GM19240 (cell line): Measurements from ENCODE around the gene S100PBP.

Experiments
- DNase-seq: peaks from one replicate; pipeline ENCODE4 v3.0.0; 2011; ENCODE audit warnings: low spot score; ENCODE audit not compliant: insufficient read length

Gene S100PBP

DNA sequence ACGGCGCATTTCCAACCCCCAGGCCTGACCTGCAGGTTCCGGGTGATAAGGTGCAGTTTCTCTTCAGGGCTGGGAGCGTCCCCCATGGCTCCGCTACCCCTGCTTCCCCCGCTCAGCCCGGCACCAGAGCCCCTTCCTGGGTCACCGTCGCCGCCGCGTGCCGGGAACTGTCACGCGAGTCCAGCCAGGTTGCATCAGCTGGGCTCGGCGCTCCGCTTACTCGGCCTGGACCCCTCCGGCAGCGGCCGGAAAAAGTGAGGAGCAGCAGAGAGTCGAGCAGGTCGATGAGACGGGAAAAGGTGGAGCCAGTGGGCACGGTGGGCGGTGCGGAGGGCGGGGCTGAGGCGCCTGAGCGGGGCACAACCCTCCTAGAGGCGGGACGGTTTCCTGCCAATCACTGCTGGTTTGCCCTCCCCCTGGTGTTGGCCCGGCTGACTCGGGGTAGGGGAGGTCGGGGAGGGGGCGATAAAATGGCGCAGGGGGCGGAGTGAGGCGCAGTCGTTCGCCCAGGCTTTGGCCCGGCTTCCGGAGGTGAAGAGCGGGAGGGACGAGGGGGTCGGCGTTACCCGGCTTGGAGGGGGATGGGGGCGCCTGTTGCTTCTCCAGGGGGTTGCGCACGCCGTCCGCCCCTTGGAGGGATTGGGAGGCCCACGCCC is at the start of gene S100PBP, which contains the start of gene YARS1:
S100PBP (plus strand) TSS at position 495 of the 656 bp plus-strand sequence. CDS start 8,447 bp downstream, outside the sequence.
YARS1 (minus strand) TSS at position 200 of the 656 bp plus-strand sequence; CDS start at position 86, 114 bp downstream.
- peak; percentile 78 for DNase-seq

DNA sequence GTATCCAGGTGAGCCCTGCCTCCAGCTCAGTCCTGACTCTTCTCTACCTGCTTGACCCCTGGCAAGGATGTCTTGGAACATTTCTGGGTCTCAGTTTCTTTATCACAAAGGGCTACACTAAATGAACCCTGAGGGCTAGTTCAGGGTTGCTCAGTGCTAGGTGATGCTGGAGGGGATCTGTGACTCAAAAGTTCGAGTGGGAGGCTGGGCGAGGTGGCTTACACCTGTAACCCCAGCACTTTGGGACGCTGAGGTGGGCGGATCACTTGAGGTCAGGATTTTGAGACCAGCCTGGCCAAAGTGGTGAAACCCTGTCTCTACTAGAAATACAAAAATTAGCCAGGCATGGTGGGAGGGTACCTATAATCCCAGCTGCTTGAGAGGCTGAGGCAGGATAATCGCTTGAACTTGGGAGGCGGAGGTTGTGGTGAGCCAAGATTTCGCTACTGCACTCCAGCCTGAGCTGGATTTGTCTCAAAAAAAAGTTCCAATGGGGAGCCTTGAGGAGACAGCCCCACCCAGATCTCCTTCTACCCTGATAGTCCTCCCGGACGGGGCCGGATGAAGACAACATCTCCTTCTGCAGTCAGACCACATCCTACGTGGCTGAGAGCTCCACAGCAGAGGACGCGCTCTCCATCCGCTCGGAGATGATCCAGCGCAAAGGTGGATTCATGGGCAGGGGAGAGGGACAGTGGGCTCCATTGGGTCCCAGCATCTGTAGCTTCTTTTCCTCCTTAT is 49.2 kb upstream of the S100PBP start:
- DNase-seq: no peak

DNA sequence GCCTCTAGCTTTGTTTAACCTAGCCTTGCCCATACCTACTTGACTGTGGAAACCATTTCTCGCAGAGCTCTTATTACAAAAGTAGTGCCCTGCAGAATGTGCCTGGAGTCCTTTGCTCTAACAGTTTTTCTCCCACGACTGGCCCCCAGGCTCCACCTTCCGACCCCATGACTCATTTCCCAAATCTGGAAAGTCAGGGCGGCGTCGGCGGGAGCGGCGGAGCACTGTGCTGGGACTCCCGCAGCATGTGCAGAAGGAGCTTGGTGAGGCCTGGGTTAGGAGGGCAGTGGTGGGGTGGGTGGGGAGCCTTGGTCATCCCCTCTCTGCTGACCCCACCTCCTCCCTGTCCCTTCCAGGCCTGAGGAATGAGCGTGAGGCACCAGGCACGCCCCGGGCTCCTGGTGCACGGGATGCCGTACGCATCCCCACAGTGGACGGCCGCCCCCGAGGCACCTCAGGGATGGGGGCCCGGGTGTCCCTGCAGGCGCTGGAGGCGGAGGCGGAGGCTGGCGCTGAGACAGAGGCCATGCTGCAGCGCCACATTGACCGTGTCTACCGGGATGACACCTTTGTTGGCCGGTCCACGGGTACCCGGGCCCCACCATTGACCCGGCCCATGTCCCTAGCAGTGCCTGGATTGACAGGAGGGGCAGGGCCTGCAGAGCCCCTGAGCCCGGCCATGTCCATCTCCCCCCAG is 47.8 kb upstream of the S100PBP start:
- no peak for DNase-seq

DNA sequence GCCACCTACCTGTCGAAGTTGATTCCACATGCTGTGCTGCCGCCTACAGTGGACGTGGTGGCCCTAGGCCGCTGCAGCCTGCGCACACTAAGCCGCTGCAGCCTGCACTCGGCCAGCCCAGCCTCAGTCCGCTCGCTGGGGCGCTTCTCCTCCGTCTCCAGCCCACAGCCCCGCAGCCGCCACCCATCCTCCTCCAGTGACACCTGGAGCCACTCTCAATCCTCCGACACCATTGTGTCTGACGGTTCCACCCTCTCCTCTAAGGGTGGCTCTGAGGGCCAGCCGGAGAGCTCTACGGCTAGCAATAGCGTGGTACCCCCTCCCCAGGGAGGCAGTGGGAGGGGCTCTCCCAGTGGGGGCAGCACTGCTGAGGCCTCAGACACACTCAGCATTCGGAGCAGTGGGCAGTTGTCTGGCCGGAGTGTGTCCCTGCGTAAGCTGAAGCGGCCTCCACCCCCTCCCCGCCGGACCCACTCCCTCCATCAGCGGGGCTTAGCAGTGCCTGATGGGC is 47.2 kb upstream of the S100PBP start:
- DNase-seq: no peak

DNA sequence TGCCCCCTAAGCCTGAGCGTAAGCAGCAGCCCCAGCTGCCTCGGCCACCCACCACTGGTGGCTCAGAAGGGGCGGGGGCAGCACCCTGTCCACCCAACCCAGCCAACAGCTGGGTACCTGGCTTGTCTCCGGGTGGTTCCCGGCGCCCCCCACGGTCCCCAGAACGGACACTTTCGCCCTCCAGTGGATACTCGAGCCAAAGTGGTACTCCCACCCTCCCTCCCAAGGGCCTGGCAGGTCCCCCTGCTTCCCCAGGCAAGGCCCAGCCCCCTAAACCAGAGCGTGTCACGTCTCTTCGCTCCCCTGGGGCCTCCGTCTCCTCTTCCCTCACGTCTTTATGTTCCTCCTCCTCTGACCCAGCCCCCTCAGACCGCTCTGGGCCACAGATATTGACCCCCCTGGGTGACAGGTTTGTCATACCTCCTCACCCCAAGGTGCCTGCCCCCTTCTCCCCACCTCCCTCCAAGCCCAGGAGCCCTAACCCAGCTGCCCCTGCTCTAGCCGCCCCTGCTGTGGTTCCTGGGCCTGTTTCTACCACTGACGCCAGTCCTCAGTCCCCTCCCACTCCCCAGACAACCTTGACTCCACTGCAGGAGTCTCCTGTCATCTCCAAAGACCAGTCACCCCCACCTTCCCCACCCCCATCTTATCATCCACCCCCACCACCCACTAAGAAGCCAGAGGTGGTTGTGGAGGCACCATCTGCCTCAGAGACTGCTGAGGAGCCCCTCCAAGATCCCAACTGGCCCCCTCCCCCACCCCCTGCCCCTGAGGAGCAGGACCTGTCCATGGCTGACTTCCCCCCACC is 46.5 kb upstream of the S100PBP start:
- DNase-seq: no peak

DNA sequence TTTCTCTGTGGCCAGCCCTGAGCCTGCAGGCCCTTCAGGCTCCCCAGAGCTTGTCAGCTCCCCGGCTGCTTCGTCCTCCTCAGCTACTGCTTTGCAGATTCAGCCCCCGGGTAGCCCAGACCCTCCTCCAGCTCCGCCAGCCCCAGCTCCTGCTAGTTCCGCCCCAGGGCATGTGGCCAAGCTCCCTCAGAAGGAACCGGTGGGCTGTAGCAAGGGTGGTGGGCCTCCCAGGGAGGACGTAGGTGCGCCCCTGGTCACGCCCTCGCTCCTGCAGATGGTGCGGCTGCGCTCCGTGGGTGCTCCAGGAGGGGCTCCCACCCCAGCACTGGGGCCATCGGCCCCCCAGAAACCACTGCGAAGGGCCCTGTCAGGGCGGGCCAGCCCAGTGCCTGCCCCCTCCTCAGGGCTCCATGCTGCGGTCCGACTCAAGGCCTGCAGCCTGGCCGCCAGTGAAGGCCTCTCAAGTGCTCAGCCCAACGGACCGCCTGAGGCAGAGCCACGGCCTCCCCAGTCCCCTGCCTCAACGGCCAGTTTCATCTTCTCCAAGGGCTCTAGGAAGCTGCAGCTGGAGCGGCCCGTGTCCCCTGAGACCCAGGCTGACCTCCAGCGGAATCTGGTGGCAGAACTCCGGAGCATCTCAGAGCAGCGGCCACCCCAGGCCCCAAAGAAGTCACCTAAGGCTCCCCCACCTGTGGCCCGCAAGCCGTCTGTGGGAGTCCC is 45.7 kb upstream of the S100PBP start:
- no peak for DNase-seq

DNA sequence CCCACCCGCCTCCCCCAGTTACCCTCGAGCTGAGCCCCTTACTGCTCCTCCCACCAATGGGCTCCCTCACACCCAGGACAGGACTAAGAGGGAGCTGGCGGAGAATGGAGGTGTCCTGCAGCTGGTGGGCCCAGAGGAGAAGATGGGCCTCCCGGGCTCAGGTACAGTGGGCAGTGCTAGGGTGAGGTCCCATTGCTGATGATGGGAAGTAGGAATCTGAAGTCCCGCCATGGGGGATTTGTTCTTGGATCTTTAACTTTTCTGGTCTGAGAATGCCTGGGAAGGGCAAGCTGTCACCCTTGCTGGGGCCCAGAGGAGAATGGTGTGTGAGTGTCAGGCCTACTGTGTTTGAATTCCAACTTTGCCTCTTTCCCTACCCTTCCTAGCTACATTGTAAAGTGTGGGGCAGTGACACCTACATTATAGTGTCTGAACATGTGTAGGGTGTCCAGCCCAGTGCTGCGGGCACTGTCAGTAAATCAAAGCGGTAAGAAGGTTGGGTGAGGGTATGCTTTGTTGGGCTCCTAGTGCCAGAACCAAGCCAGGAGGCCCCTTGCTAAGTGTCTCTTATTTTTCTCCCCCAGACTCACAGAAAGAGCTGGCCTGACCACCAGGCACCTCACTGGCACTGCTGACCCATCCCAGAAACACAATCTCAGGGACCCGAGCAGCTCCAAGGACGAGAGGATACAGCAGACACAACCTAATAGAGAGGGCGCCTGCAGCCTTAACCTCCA is 45.0 kb upstream of the S100PBP start:
- no peak for DNase-seq

DNA sequence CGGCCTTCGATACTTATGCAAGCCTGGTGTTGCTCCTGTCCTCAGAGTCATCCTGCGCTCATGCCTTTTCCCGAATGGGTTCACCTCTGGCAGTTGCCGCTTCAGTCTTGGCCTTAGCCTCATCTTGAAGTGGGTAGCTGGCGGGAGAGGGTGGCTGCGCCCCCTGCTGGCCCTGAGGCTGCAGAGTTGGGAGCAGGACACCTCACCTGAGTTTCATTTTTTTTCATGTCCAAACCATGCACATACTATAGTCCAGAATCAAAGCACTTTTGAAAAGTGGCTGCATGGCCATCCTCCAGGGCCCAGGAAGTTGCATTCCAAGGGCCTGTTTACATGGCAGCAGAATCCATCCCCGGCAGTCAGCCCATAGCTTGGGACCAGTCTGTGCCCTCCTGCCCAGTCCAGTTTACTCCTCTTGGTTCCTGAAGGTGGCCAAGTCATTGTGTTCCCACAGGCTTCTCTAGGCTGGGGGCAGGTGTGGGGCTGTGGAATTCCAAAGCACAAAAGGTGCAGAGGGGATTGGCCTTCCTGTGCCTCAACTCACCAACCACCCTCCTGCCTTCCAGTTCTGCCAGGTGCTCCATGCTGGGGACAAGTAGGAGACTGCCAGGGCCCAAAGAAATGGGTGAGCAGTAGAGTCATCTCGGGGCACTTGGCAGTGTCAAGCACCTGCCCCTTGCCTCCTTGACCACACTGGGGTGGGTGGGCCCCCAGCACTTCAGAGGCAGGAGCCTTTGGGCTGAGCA is 44.3 kb upstream of the S100PBP start:
- DNase-seq: peak; percentile 89

DNA sequence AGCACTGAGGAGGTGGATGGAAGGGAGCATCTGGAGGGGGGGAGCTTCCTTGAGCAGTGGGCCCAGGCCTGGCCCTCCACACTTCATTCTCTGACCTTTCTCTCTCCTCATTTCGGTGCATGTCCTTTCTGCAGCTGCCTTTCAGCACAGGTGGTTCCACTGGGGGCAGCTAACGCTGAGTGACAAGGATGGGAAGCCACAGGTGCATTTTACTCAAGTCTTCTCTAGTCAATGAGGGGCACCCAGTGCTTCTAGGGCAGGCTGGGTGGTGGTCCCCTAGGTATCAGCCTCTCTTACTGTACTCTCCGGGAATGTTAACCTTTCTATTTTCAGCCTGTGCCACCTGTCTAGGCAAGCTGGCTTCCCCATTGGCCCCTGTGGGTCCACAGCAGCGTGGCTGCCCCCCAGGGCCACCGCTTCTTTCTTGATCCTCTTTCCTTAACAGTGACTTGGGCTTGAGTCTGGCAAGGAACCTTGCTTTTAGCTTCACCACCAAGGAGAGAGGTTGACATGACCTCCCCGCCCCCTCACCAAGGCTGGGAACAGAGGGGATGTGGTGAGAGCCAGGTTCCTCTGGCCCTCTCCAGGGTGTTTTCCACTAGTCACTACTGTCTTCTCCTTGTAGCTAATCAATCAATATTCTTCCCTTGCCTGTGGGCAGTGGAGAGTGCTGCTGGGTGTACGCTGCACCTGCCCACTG is 43.5 kb upstream of the S100PBP start:
- no peak for DNase-seq

DNA sequence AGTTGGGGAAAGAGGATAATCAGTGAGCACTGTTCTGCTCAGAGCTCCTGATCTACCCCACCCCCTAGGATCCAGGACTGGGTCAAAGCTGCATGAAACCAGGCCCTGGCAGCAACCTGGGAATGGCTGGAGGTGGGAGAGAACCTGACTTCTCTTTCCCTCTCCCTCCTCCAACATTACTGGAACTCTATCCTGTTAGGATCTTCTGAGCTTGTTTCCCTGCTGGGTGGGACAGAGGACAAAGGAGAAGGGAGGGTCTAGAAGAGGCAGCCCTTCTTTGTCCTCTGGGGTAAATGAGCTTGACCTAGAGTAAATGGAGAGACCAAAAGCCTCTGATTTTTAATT is 43.0 kb upstream of the S100PBP start:
- no peak for DNase-seq

DNA sequence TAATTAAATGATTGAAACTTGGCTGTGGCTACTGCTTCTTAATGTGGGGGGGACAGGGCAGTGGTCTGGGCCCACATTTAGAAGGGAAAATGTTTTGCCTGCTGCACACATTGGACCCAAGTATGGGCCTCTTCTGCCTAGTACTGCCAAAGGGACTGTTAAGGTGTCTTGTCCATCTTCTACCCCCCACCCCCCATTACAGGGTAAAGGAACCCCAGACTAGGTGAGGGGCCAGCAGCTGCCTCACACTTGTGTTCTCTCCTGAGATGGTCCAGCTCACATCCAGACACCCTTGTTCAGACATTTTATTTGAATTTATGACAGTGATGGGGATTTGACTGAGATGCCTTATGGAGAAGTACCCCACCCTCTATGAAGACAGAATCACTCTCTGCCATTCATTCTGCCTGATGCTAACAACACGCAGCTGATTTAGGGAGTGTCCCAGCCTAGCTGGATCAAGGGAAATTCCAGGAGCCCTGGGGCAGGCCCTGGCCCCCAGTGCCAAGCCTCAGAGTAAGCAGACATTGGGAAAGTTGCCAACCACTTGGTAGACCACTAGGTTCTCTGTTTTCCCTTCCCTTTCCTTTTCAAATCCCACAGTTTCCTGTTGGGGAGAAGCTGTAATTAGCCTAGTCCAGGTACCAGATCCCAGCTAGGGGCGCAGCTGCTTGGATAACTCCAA is 42.4 kb upstream of the S100PBP start:
- no peak for DNase-seq

DNA sequence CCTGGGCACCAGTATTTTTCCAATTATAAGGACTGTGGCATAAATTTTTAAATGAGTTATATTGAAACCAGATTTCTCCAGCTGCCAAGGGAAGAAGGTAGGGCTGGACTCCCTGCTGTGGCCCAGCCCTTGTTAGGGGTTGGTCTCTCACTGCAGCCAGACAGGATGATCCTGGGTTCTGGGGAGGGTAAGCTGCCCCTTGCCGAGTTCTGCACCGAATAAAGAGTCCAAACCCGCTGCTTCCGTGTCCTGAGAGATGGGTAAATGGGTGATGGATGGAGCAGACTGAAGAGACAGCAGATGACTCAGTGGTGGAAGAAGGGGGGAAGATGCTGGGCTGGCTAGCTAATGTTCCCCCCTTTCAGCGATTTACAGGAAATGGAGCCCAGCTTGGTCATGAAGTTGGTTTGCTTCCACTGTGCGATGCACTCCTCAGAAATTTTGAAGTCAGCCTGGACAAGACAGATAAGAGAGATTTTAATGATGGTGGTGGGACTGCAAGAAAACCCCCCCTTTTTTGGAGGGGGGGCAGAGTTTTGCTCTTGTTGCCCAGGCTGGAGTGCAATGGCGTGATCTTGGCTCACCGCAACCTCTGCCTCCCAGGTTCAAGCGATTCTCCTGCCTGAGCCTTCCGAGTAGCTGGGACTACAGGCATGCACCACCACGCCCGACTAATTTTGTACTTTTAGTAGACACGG is 41.7 kb upstream of the S100PBP start:
- DNase-seq: no peak

DNA sequence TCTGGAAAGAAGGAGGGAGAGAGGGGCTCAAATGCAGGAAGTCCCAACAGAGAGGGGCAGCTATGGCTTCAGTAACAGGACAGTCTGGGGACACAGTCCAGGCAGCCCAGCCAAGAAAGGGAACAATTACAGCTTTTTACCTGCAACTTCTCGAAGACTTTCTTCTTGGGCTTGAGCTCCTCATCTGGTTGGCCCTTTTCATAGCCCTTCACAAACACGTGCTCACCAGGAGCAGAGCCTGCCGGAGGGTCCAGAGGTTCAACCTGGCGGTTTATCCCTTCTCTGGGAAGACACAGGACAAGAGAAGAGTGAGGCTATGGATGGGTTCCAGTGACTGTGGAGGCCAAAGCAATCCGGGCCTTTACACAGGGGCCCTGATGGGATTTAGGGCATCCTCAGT is 38.2 kb upstream of the S100PBP start:
- no peak for DNase-seq

DNA sequence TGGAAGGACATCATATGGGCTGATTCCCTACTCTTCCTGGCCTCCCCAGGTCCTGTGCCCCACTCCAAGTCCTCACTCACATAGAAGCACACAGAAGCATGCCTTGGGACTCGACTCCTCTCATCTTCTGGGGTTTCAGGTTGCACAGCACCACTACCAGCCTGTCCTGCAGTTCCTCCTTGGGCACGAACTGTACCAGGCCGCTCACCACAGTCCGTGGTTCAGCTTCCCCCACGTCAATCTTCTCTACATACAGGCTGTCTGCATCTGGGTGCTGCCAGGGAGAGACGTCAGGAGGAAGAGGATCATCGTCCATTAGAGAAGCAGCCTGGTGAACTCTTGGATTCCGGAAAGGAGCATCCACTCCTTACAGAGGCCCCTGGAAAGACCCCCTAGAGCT is 37.4 kb upstream of the S100PBP start:
- DNase-seq: no peak

DNA sequence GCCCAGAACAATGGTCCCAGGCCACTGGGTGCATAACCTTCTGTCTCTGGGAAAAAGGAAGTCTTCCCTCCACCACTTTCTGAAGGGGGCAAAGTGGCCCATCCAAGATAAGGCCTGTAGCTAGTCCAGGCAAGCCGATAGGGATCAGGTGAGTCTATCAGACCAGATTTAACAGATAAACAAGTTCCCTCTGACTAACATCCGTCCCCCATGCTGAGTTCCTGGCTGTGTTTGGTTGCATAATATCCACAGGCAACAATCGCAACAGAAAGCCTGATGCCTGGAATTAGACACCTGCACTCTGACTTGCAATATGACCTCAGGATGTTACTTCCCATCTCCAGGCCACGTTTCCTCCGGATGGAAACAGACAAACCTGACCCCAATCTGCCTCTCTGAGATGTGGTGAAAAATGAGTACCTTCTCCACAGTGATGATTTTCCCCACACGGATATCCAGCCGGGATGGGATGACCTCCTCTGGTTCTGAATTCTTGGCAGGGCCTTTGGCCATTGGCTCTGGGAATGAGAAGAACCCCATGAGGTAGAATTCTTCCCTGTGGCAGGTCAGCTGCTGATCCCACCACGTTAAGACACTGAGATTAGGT is 36.7 kb upstream of the S100PBP start:
- no peak for DNase-seq

DNA sequence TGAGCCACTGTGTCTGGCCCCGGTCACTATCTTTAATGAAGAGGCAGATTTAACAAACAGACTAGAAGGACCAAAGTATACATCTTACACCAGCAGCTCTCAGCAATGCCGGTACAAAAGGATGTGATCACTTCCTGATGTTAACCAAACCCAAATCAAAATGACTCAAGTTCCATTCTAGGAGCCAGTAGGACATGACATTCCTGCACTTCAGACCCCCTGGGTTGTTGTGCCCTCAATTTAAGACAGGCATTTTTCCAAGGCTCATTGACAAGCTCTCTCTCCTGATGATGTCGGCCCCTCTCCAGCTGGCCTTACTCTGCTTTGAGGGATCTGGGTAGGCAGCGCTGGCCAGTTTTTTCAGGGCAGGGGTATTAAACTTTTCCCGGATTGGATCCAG is 35.4 kb upstream of the S100PBP start:
- no peak for DNase-seq

DNA sequence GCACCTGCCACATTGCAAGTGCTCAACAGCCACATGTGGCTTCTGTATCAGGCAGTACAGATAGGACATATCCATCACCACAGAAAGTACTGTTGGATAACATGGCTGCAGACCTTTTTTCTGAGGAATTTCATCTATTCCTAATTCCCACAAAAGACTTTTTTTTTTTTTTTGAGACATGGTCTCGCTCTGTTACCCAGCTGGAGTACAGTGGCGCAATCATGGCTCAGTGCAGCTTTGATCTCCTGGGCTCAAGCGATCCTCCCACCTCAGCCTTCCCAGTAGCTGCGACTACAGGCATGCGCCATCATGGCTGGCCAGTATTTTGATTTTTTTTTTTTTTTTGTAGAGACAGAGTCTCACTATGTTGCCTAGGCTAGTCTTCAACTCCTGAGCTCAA is 33.6 kb upstream of the S100PBP start:
- no peak for DNase-seq
